B cell (primary cell): Measurements from ENCODE around the gene MTFR1L. TPM values are rescaled to one million over a fixed set of nuclear protein-coding genes. Genes with fewer than 3 reads are reported as not detected.
A peak's percentile ranks its signal among the peaks of the same experiment; 100 is the strongest.

Experiments used
- ATAC-seq: fragments of 200-7000 bp; cut with Tn5 transposase; one replicate; pipeline ENCODE4 v1.10.0; 2021; ENCODE audit warnings: low read depth, mild to moderate bottlenecking, moderate number of reproducible peaks, moderate library complexity
- CTCF ChIA-PET: fragments of 350-600 bp; sonication (Branson Sonifier 250); formaldehyde crosslinking; loops from one replicate; lab custom pipeline; 2021; ENCODE audit warnings: antibody characterized with exemption, inconsistent platforms; lab: Charles Lee
- POLR2A ChIA-PET: fragments of 350-600 bp; sonication (Branson Sonifier 250); formaldehyde crosslinking; loops from one replicate; lab custom pipeline; 2021; ENCODE audit warnings: antibody characterized with exemption; lab: Charles Lee
- DNase-seq: peaks from one replicate; pipeline ENCODE4 v3.0.0; 2013
- H2AFZ ChIP-seq: 2 replicates; pipeline ENCODE4 v1.6.1; 2012; ENCODE audit warnings: mild to moderate bottlenecking, low read depth, low read length; ENCODE audit not compliant: insufficient read depth, poor library complexity, severe bottlenecking
- H3K27ac ChIP-seq, 2 donors: 1 replicate in 1 of 2; 2 replicates in 1 of 2; pipeline ENCODE4 v1.5.1; 2012 to 2013; ENCODE audit warnings: low read length in 2 of 2, mild to moderate bottlenecking in 2 of 2, moderate library complexity in 1 of 2
- H3K27me3 ChIP-seq, 4 experiments: fragments of 200-600 bp in 1 of 4; sonication (generic) in 1 of 4; replicated peaks in 1 of 4; 1 replicate in 2 of 4; 2 replicates in 2 of 4; pipeline versions ENCODE4 v1.6.1 to v1.7.0; 2013 to 2016; ENCODE audit warnings: low read length in 3 of 4, mild to moderate bottlenecking in 2 of 4, mixed read lengths in 1 of 4, moderate library complexity in 1 of 4; ENCODE audit not compliant: insufficient read depth in 4 of 4, control insufficient read depth in 3 of 4; ENCODE audit errors: control extremely low read depth in 1 of 4
- H3K36me3 ChIP-seq, 2 experiments: replicated peaks in 1 of 2; 1 replicate in 1 of 2; 2 replicates in 1 of 2; pipeline versions ENCODE4 v1.6.1 to v1.7.1; 2013; ENCODE audit warnings: low read length in 1 of 2; ENCODE audit not compliant: insufficient read depth in 2 of 2, control insufficient read depth in 1 of 2; ENCODE audit errors: control extremely low read depth in 1 of 2, extremely low read depth in 1 of 2
- H3K4me1 ChIP-seq, 2 donors: fragments of 200-600 bp in 1 of 2; sonication (generic) in 1 of 2; 1 replicate in 1 of 2; 2 replicates in 1 of 2; pipeline versions ENCODE4 v1.5.1 to v1.6.1; 2013 to 2017; ENCODE audit warnings: low read length in 2 of 2; ENCODE audit not compliant: control insufficient read depth in 2 of 2, insufficient read depth in 2 of 2
- H3K4me2 ChIP-seq: replicated peaks from 2 replicates; pipeline ENCODE3; 2012; ENCODE audit warnings: mild to moderate bottlenecking, low read depth, low read length; ENCODE audit not compliant: poor library complexity, severe bottlenecking
- H3K4me3 ChIP-seq, 5 experiments: fragments of 200-600 bp in 1 of 5; sonication (generic) in 1 of 5; 1 replicate in 3 of 5; 2 replicates in 2 of 5; pipeline versions ENCODE4 v1.5.1 to v1.7.0; 2011 to 2016; ENCODE audit warnings: low read length in 4 of 5, mild to moderate bottlenecking in 4 of 5, low read depth in 2 of 5, control low read depth in 1 of 5, moderate library complexity in 1 of 5; ENCODE audit not compliant: insufficient read depth in 1 of 5; ENCODE audit errors: control extremely low read depth in 1 of 5, extremely low read depth in 1 of 5
- H3K79me2 ChIP-seq: fragments of 200-600 bp; sonication (generic); one replicate; pipeline ENCODE4 v1.6.0; 2016; ENCODE audit warnings: low read length; ENCODE audit not compliant: control insufficient read depth, insufficient read depth
- H3K9ac ChIP-seq: fragments of 200-600 bp; sonication (generic); 2 replicates; pipeline ENCODE4 v1.6.1; 2017; ENCODE audit warnings: mild to moderate bottlenecking, low read length, moderate library complexity
- H3K9me3 ChIP-seq, 3 donors: one replicate each; pipeline versions ENCODE4 v1.6.1 to v1.7.1; 2013; ENCODE audit warnings: low read length in 2 of 3; ENCODE audit not compliant: control insufficient read depth in 2 of 3, insufficient read depth in 1 of 3; ENCODE audit errors: control extremely low read depth in 1 of 3
- H4K20me1 ChIP-seq: 2 replicates; pipeline ENCODE4 v1.6.0; 2012; ENCODE audit warnings: mild to moderate bottlenecking, low read length; ENCODE audit not compliant: insufficient read depth, control insufficient read depth, poor library complexity, severe bottlenecking
- H3K27ac Mint-ChIP-seq: one replicate; pipeline ENCODE4 v1.8.0; 2021; ENCODE audit warnings: mixed read lengths
- H3K27me3 Mint-ChIP-seq: one replicate; pipeline ENCODE4 v1.8.0; 2021; ENCODE audit warnings: mixed read lengths
- H3K4me1 Mint-ChIP-seq: one replicate; pipeline ENCODE4 v1.8.0; 2021; ENCODE audit warnings: mixed read lengths
- H3K4me3 Mint-ChIP-seq: one replicate; pipeline ENCODE4 v1.8.0; 2021; ENCODE audit warnings: mixed read lengths
- H3K9me3 Mint-ChIP-seq: one replicate; pipeline ENCODE4 v1.8.0; 2022; ENCODE audit warnings: mixed read lengths; ENCODE audit not compliant: insufficient read depth
- EZH2 ChIP-seq: IDR thresholded peaks from 2 replicates; pipeline ENCODE4 v1.6.1; 2012; ENCODE audit warnings: borderline replicate concordance, low read depth, mild to moderate bottlenecking, moderate library complexity, low read length; ENCODE audit not compliant: insufficient read depth, poor library complexity, severe bottlenecking
- WGBS: methylation state at CpG from one replicate; pipeline ENCODE4 v1.1.5; 2013; ENCODE audit warnings: missing lambda C conversion rate; ENCODE audit not compliant: insufficient coverage; 5-methylcytosine and 5-hydroxymethylcytosine counted together
- intact Hi-C: fragments of 100-400 bp; cut with micrococcal nuclease; formaldehyde crosslinking; loops from one replicate; pipeline ENCODE4 v1.10.0; 2022
- polyA plus RNA-seq: library from polyadenylated mRNA; depleted of rRNA; stranded (reverse); fragments of >200 nt; gene quantifications from 2 replicates; pipeline ENCODE4 v1.2.3, GENCODE V29; 2012
- total RNA-seq, 2 donors: library from RNA; stranded (reverse); fragments of 120-200 nt in 1 of 2; gene quantifications; 1 replicate in 1 of 2; 2 replicates in 1 of 2; pipeline versions ENCODE4 v1.2.3 to v1.2.4, GENCODE V29; 2013 to 2022
- TF ChIP-seq, protein P1 (sequence below): fragments of 200-600 bp; IDR thresholded peaks from one replicate; pipeline ENCODE4 v1.8.0; 2022; ENCODE audit warnings: antibody characterized with exemption, mild to moderate bottlenecking

Gene MTFR1L
- total and polyA plus RNA-seq, 2 donors (not counting 1 experiment from before 2014, with no cell fraction given): 41.5 to 44.6 TPM

DNA sequence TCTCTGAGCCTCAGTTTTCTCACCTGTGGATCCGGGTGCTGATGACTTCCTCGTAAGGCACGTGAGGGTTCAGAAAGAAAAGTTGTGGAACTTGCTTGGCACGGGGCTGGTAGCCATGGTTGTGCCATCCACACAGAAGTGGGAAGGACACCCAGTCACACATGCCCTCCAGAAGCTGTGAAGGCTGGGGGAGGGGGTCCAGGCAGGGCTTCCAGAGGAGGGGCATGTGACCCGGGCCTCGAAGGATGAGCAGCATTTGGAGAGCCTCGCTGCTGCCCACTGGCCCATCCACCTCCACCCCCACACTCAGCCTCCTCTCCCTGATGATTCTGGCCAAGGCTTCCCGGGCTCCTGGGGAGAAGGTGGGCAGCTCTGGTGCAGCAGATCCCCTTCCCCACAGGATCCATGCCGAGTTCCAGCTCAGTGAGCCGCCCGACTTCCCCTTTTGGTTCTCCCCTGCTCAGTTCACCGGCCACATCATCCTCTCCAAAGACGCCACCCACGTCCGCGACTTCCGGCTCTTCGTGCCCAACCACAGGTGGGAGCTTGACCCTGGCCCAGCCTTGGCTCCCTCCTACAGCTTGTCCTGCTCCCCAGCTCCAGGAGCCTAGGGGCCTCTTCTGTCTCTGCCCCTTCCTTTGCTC, 10.3 kb upstream of the MTFR1L start:
- no peak overlapping the region for H3K4me3 ChIP-seq
- intact Hi-C loops: no loop called here
- Mint-ChIP-seq H3K27me3 (no peaks in the 10 kb centered on the region), H3K4me3 (peak overlapping the region; percentile 47), H3K9me3 (no peaks in the 10 kb centered on the region), H3K4me1 (peaks cover 21% of the 10 kb centered on the region), H3K27ac (peak overlapping the region; percentile 22)
- peaks cover 0 to 3% of the 10 kb centered on the region in 2 experiments for H3K36me3 ChIP-seq
- ATAC-seq: peak; percentile 50
- WGBS: 42% methylated on average over 16 of the region's 18 CpGs
- DNase-seq: peak; percentile 57
- ChIA-PET CTCF (interaction anchor here (1.2 to 6.1 kb wide), 13 partner anchors 8 to 306 kb away, joined by 3 to 59 read pairs (median 7); partner anchors contain the start of genes MTFR1L and SELENON), POLR2A (interaction anchor here (0.6 to 1.5 kb wide), 3 partner anchors 8 to 244 kb away, joined by 3 to 4 read pairs (median 3); partner anchors contain the start of gene MTFR1L)
- H3K4me2 ChIP-seq: peak overlapping the region; percentile 50
- H3K4me1 ChIP-seq: peaks cover 11 to 23% of the 10 kb centered on the region in 2 donors
- no peak for TF ChIP-seq EZH2
- TF ChIP-seq, protein P1, sequence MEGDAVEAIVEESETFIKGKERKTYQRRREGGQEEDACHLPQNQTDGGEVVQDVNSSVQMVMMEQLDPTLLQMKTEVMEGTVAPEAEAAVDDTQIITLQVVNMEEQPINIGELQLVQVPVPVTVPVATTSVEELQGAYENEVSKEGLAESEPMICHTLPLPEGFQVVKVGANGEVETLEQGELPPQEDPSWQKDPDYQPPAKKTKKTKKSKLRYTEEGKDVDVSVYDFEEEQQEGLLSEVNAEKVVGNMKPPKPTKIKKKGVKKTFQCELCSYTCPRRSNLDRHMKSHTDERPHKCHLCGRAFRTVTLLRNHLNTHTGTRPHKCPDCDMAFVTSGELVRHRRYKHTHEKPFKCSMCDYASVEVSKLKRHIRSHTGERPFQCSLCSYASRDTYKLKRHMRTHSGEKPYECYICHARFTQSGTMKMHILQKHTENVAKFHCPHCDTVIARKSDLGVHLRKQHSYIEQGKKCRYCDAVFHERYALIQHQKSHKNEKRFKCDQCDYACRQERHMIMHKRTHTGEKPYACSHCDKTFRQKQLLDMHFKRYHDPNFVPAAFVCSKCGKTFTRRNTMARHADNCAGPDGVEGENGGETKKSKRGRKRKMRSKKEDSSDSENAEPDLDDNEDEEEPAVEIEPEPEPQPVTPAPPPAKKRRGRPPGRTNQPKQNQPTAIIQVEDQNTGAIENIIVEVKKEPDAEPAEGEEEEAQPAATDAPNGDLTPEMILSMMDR: no peak
- no peak overlapping the region for H3K9ac ChIP-seq
- H3K9me3 ChIP-seq: no peaks in the 10 kb centered on the region
- H2AFZ ChIP-seq: no peak overlapping the region
- H4K20me1 ChIP-seq: no peaks in the 10 kb centered on the region
- H3K79me2 ChIP-seq: no peaks in the 10 kb centered on the region
- no peaks in the 10 kb centered on the region for H3K27me3 ChIP-seq
- H3K27ac ChIP-seq: no peak overlapping the region

DNA sequence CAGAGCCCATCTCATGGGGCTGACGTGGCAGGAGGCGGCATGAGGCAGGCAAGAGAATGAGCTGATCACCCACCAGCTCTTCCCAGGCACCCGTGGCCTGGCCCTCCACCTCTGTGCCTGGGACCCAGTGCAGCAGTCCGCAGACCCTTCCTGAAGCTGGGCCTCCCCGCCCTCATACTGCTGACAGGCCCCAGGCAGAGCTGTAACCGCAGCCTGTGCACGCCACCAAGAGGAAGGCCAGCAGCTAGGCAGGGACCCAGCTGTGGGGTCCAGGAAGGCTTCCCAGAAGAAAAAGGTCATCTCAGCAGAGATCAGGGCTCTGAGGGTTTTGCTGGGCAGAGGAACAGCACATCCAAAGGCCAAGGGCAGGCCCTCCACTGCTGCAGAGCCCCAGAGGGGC, 9.8 kb upstream of the MTFR1L start:
- ChIA-PET CTCF (interaction anchor here (0.9 to 6.1 kb wide), 15 partner anchors 8 to 306 kb away, joined by 3 to 59 read pairs (median 6); partner anchors contain the start of genes MTFR1L and SELENON), POLR2A (interaction anchor here (0.6 to 1.5 kb wide), 3 partner anchors 9 to 245 kb away, joined by 3 to 4 read pairs (median 3); partner anchors contain the start of gene MTFR1L)
- Mint-ChIP-seq H3K9me3 (no peaks in the 10 kb centered on the region), H3K27me3 (no peaks in the 10 kb centered on the region), H3K4me3 (peak overlapping the region; percentile 47), H3K4me1 (peaks cover 17% of the 10 kb centered on the region), H3K27ac (no peak overlapping the region)
- H3K4me2 ChIP-seq: peak overlapping the region; percentile 50
- H3K27ac ChIP-seq: no peak overlapping the region
- H3K36me3 ChIP-seq: peaks cover 0 to 3% of the 10 kb centered on the region in 2 experiments
- no peak for ATAC-seq
- H4K20me1 ChIP-seq: no peaks in the 10 kb centered on the region
- no peak overlapping the region for H3K4me3 ChIP-seq
- no peak overlapping the region for H2AFZ ChIP-seq
- H3K4me1 ChIP-seq: peaks cover 11 to 23% of the 10 kb centered on the region in 2 donors
- no peaks in the 10 kb centered on the region for H3K9me3 ChIP-seq
- DNase-seq: no peak
- TF ChIP-seq, protein P1: no peak
- no peak for TF ChIP-seq EZH2
- no peaks in the 10 kb centered on the region for H3K27me3 ChIP-seq
- WGBS: 62% methylated on average over 7 of the region's 7 CpGs
- H3K79me2 ChIP-seq: no peaks in the 10 kb centered on the region
- no peak overlapping the region for H3K9ac ChIP-seq
- intact Hi-C loops: loop anchor here (5.0 to 10.0 kb wide), 2 partner anchors 408 to 565 kb away; partner anchors contain the start of gene RSRP1
